T-helper 17 cell (primary cell): ENCODE measurements around the gene SPTLC1. TPM values are rescaled to one million over a fixed set of nuclear protein-coding genes. Genes with fewer than 3 reads are reported as not detected.

ENCODE experiments used
- ATAC-seq: fragments of 150-1000 bp; cut with Tn5 transposase; 2 replicates; pipeline ENCODE4 v1.10.0; 2021; ENCODE audit warnings: mild to moderate bottlenecking, moderate library complexity
- DNase-seq, 3 donors: peaks; one replicate each; pipeline versions ENCODE4 v3.0.0 to v3.0.0-alpha.2; 2020 to 2021
- H3K9me3 ChIP-seq: one replicate; pipeline ENCODE4 v1.7.0; 2013; ENCODE audit warnings: low read length, mild to moderate bottlenecking; ENCODE audit not compliant: control insufficient read depth, poor library complexity, severe bottlenecking
- H3K27ac Mint-ChIP-seq: one replicate; pipeline ENCODE4 v1.8.0; 2022; ENCODE audit warnings: mild to moderate bottlenecking, moderate library complexity, mixed read lengths
- H3K27me3 Mint-ChIP-seq: one replicate; pipeline ENCODE4 v1.8.0; 2022; ENCODE audit warnings: mixed read lengths
- H3K36me3 Mint-ChIP-seq: one replicate; pipeline ENCODE4 v1.8.0; 2022; ENCODE audit warnings: low read depth, mixed read lengths
- H3K4me1 Mint-ChIP-seq: one replicate; pipeline ENCODE4 v1.8.0; 2022; ENCODE audit warnings: mild to moderate bottlenecking, mixed read lengths
- H3K4me3 Mint-ChIP-seq: one replicate; pipeline ENCODE4 v1.8.0; 2022; ENCODE audit warnings: mild to moderate bottlenecking, moderate library complexity, mixed read lengths
- total RNA-seq, 4 donors: library from RNA in 2 of 4; stranded (reverse) in 2 of 4; gene quantifications; one replicate each; pipeline ENCODE4 v1.2.3 and lab custom pipeline; 2022 to 2026

Gene SPTLC1
- total RNA-seq, 2 donors from 2014 or later: 40.0 to 42.0 TPM

DNA sequence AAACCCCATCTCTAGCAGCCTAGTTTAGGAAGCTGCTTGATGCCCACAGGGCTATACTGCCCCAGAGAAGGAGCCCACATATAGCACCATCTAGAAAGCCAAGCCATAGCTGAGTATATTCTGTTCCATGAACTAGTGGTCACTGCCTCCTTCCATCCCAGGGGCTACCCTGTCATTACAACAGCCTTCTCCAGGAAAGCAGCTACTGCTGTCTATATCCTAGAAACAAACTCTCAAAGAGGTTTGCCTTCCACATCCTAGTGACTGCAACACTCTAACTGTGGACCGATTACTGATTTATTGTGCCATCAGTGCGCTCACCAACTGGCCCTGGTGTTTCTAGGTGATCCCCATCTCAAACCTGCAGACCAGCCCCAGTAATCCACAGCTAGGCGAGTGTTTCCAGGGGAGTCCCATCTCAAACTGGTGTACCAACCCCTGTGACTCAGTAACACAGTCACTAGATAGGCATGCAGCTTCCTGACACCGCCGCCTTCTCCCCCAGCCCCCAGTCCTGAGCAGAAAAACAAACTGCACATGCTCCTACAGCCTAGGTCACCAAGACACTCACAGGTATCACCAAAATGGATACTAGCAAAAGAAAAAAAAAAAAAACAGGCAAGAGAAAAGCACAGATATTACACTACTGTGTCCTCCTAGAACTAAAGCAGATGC is 14.8 kb downstream of the SPTLC1 start:
- peak overlapping the region; percentile 12 for H3K4me3 Mint-ChIP-seq
- H3K27me3 Mint-ChIP-seq: no peaks in the 10 kb centered on the region
- ATAC-seq: no peak
- no peaks in the 10 kb centered on the region for H3K9me3 ChIP-seq
- H3K36me3 Mint-ChIP-seq: peaks cover 4% of the 10 kb centered on the region
- peaks cover 18% of the 10 kb centered on the region for H3K4me1 Mint-ChIP-seq
- DNase-seq: no peak
- H3K27ac Mint-ChIP-seq: peak overlapping the region; percentile 16

DNA sequence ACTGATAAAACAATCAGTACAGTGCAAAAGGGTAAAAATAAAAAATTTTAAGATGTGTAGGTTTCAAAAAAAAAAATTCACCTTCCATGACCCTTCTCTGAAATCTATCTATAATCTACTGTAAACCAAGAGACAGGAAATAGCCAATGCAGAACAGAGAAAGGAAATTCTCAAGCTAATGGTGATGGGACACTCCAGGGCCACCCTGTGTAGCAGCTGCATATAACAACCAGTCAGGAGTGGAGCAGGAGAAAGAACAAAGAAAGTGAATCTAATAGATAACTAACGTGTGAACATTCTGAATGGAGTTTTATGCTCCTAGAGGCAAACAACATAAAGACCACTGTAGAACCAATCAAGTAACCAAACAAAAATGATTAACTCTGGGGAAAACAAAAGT is 16.6 kb downstream of the SPTLC1 start:
- Mint-ChIP-seq H3K27ac (no peak overlapping the region), H3K36me3 (peaks cover 9% of the 10 kb centered on the region), H3K4me1 (peaks cover 29% of the 10 kb centered on the region), H3K27me3 (no peaks in the 10 kb centered on the region), H3K4me3 (peak overlapping the region; percentile 74)
- DNase-seq (no peak), ATAC-seq (no peak)
- no peaks in the 10 kb centered on the region for H3K9me3 ChIP-seq

DNA sequence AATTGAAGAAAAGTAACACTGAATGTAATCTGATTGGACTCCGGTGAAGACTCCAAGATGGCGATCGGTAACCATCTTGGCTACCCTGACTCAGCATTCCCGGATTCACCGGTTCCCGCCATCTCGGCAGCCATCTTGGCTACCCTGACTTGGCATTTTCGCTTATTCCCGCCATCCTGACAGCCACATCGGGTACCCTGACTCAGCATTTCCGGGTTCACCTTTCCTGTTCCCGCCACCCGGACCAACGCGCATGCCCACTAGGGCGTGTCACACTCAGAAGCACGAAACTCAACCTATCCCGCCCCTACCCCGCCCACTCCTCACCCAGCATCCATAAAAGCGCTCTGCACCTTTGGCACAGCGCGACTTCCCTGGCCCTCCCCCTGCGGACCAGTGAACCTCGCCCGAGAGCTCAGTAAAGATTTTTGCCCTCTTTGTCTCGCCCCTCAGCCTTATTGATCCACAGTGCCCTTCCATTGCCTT is 17.2 kb downstream of the SPTLC1 start:
- DNase-seq (peak; percentile 13 to 40 (median 37)), ATAC-seq (peak; percentile 69)
- Mint-ChIP-seq H3K4me3 (peak overlapping the region; percentile 74), H3K27me3 (no peaks in the 10 kb centered on the region), H3K27ac (peak overlapping the region; percentile 85), H3K4me1 (peaks cover 26% of the 10 kb centered on the region), H3K36me3 (peaks cover 9% of the 10 kb centered on the region)
- no peaks in the 10 kb centered on the region for H3K9me3 ChIP-seq

DNA sequence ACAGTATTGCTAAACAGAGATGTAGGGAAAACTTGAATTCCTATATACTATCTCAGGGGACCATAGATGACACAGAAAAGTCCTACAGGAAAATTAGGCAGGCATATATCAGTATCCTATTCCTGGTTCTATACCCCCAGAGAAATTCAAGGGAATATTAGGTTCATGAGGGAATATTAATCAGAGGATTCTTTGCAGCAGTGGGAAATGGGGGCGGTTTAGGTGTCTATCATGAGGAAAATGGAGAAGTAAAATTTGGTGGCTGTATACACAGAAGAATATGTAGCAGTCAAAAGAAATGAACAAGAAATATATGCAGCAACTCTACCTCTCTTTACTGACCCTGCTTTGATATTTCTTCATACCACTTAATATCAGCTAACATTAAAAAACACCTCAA is 20.0 kb downstream of the SPTLC1 start:
- no peaks in the 10 kb centered on the region for H3K27me3 Mint-ChIP-seq
- peak overlapping the region; percentile 44 for H3K27ac Mint-ChIP-seq
- peaks cover 21% of the 10 kb centered on the region for H3K4me1 Mint-ChIP-seq

DNA sequence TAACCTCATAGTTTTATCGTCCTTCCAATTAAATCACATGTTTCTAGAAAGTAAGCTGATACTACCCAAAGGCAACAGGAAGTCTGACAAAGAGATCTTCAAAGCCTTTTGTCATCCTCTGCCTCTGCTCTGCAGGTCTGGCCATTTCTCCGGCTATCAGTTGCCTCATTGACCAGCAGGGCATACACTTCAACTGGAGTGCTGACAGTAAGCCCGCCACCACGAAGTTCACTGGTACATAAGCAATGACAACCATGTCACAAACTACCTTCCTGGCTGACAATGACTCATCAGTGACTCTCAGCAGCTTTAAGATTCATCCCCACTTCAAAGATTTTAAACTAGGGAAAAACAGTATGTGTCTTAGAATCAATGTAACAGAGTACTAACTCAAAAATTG is 20.6 kb downstream of the SPTLC1 start:
- Mint-ChIP-seq H3K27me3 (no peaks in the 10 kb centered on the region), H3K27ac (peak overlapping the region; percentile 44), H3K36me3 (peaks cover 9% of the 10 kb centered on the region), H3K4me3 (no peak overlapping the region), H3K4me1 (peaks cover 21% of the 10 kb centered on the region)
- peak; percentile 49 for ATAC-seq
- DNase-seq: no peak
- no peaks in the 10 kb centered on the region for H3K9me3 ChIP-seq

More for the DNA sequence above, 20.0 kb downstream of the SPTLC1 start:
- no peaks in the 10 kb centered on the region for H3K9me3 ChIP-seq
- DNase-seq (no peak), ATAC-seq (no peak)
- Mint-ChIP-seq H3K4me3 (no peak overlapping the region), H3K36me3 (peaks cover 9% of the 10 kb centered on the region)

DNA sequence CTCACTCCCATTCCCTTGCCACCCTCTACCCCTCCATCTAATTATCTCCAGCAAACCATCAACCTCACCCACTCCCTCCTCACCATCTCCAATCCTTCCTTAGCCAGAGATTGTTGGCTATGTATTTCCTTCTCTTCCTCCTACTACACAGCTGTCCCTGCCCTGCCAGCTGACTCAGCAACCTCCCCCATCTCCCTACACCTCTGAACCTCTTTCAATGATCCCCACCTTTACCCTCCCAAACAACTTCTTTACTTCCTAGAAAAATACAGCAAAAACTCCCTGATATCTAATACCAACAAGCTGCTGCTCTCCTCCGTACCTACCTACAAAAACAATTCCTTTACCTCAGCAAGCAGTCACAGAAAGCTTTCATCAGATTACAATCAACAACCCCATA is 37.3 kb downstream of the SPTLC1 start:
- H3K27me3 Mint-ChIP-seq: no peaks in the 10 kb centered on the region
- no peak for ATAC-seq
- H3K36me3 Mint-ChIP-seq: peaks cover 4% of the 10 kb centered on the region
- DNase-seq: no peak
- peaks cover 2% of the 10 kb centered on the region for H3K4me1 Mint-ChIP-seq
- no peak overlapping the region for H3K27ac Mint-ChIP-seq
- no peaks in the 10 kb centered on the region for H3K9me3 ChIP-seq
- H3K4me3 Mint-ChIP-seq: no peak overlapping the region

DNA sequence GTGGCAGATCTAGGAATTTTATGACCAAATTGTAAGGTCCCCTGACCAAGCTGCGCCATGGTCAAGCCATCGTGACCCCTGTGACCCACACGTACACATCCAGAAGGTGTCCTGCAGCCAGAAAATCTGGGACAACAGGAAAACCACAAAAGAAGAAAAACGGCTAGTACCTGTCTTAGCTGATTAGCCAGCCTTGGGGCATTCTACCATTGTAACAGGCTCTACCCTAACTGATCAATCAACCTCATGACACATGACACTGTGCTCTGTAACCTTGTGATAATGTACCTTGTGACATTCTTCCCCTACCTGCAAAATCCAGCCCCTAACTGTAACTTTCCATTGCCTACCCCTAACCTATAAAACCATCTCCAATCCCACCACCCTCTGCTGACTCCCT is 43.6 kb downstream of the SPTLC1 start:
- Mint-ChIP-seq H3K4me1 (peaks cover 8% of the 10 kb centered on the region), H3K27ac (no peak overlapping the region), H3K4me3 (no peak overlapping the region), H3K27me3 (no peaks in the 10 kb centered on the region), H3K36me3 (no peaks in the 10 kb centered on the region)
- no peak for ATAC-seq
- no peaks in the 10 kb centered on the region for H3K9me3 ChIP-seq
- DNase-seq: no peak

DNA sequence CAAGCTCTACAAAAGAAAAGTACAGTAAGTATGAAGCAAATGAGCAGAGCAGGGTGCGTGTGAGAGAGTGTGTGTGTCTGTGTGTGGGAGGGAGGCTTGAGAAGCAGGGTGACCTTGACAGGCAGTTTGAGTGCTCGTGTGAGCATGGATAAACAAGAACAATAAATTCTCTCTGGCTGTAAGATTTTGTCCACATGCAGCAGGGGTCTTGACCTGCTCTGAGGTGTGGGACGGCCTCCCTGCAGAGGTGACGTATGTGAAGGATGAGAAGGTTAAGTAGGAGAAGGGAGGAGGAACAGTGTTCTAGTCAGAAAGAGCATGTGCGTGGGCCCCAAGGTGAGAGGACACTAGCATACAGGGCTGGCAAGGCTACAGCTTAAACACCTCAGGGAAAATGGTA is 49.0 kb downstream of the SPTLC1 start:
- H3K27ac Mint-ChIP-seq: no peak overlapping the region
- peaks cover 10% of the 10 kb centered on the region for H3K36me3 Mint-ChIP-seq
- H3K9me3 ChIP-seq: peaks cover 6% of the 10 kb centered on the region

DNA sequence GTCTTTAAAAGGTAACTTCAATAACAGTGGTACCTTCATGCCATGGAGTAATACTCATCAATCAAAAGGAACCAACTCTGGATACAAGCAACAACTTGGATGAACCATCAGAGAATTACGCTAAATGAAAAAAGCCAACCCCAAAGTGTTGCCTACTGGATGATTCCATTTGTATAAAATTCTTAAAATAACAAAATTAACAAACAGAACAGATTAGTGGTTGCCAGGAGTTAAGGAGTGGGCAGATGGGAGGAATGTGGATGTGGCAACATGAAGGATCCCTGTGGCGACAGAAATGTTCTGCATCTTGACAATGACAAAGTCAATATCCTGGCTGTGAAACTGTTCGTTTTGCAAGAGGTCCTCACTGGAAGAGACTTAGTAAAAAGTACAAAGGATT is 50.5 kb downstream of the SPTLC1 start:
- H3K9me3 ChIP-seq: peaks cover 6% of the 10 kb centered on the region
- no peak overlapping the region for H3K27ac Mint-ChIP-seq
- H3K4me1 Mint-ChIP-seq: peaks cover 3% of the 10 kb centered on the region
- no peak for DNase-seq
- H3K36me3 Mint-ChIP-seq: peaks cover 12% of the 10 kb centered on the region
- ATAC-seq: no peak
- H3K27me3 Mint-ChIP-seq: no peaks in the 10 kb centered on the region
- H3K4me3 Mint-ChIP-seq: no peak overlapping the region

More for the DNA sequence above, 49.0 kb downstream of the SPTLC1 start:
- Mint-ChIP-seq H3K27me3 (no peaks in the 10 kb centered on the region), H3K4me1 (peaks cover 3% of the 10 kb centered on the region), H3K4me3 (no peak overlapping the region)
- no peak for DNase-seq
- ATAC-seq: no peak

DNA sequence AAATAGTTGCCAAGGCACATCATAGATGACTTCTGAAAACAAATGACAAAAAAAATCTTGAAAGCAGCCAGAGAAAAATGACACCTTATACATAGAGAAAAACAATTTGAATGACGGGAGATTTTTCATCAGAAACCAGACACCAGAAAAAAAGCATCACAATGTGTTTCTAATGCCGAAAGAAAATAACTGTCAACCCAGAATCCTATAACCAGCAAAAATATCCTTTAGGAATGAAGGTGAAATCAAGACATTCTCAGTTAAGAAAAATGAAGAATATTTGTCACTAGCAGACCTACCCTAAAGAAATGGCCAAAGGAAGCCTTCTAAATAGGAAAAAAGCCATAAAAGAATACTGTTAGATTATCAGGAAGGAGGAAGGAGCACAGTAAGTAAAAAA is 54.0 kb downstream of the SPTLC1 start:
- DNase-seq (no peak), ATAC-seq (no peak)
- Mint-ChIP-seq H3K27me3 (no peaks in the 10 kb centered on the region), H3K36me3 (peaks cover 10% of the 10 kb centered on the region), H3K4me3 (no peak overlapping the region), H3K27ac (no peak overlapping the region), H3K4me1 (peaks cover 6% of the 10 kb centered on the region)
- peaks cover 6% of the 10 kb centered on the region for H3K9me3 ChIP-seq

DNA sequence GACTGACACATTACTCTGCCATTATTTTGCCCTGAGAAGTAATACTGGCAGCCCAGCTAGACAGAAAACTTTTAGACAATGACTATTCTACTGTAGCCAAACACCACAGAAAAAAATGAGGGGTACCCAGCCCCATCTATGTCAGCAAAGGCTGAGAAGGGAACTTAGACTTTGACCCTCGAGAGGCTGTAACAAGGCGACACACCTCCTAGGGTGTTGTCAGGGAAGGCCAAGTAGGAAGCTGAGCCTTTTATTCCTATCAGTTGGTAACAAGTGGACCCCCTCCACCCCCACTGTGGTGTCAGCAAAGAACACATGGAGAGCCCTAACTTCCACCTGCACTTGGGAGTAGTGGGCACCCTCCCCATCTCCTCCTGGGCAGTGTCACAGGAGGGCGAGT is 55.6 kb downstream of the SPTLC1 start:
- H3K9me3 ChIP-seq: peaks cover 6% of the 10 kb centered on the region
- Mint-ChIP-seq H3K4me1 (peaks cover 4% of the 10 kb centered on the region), H3K36me3 (peaks cover 11% of the 10 kb centered on the region), H3K27ac (no peak overlapping the region), H3K4me3 (no peak overlapping the region), H3K27me3 (no peaks in the 10 kb centered on the region)
- no peak for ATAC-seq
- DNase-seq: no peak

DNA sequence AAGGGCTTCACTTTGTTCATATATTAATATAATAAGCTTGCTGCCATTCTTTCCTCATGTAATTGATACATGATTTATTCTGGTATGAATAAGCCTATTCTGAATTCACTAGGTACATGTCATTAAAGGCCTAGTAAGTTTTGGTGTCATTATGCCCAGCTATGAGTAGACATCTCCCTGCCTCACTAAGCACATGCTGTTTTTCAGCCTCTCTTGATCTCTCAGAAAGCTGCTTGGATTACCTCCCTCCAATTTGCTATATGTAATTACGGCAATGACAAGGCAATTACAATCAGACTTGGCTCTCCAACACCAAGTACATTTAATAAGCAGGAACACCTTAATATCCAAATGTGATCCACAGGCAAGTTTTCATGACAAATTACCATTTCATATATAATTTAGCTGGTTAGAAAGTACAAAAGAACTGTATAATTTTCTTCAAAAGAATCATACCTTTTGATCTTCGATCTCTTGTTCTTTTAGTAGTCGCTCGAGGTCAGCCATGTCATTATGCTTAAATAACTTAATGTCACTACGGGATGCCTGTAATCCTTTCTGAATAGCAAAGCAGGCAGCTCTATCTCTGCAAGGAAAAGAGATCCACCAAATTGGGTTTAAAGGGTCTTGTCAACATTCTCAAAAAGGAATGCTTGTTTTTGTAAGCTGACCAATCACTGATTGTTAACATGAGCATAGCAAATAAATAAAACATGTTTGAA is 56.3 kb downstream of the SPTLC1 start:
- peaks cover 6% of the 10 kb centered on the region for H3K9me3 ChIP-seq
- Mint-ChIP-seq H3K4me1 (peaks cover 4% of the 10 kb centered on the region), H3K27ac (no peak overlapping the region), H3K36me3 (peaks cover 11% of the 10 kb centered on the region), H3K27me3 (no peaks in the 10 kb centered on the region), H3K4me3 (no peak overlapping the region)
- DNase-seq (no peak), ATAC-seq (no peak)

DNA sequence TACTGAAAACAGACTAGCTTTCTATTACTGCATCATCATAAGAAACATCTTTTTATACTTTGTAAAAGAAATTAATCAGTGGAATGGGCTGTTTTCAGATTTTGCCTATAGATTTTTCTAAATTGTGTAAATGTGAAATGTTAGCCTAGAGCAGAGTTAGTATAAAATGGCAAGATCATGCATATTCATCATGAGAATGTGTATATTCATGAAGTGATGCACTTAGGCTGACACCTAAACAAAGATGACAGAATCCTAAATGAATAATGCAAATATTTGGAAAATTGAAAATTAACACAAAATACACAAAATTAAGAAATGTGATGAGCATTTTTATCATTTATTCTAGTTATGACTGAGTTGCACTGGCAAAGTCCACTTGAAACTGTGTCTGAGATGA is 57.2 kb downstream of the SPTLC1 start:
- Mint-ChIP-seq H3K4me3 (no peak overlapping the region), H3K36me3 (peaks cover 13% of the 10 kb centered on the region), H3K27ac (no peak overlapping the region)

DNA sequence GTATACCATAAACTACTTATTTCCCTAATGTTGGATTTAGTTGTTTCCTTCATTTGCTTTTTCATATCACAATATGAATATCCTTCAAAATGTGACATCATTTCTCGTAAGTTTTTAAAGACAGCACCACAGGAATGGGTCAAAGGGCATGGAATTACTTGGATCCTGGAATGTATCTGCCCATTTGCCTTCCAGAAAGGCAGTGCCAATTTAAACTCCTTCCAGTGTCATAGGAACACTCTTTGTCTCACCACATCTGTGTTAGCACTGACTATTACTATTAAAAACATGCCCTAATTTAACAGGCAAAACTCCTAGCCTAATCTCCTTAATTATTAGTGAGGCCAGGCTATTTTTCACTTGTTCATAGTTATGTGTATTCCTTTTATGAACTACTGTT is 58.0 kb downstream of the SPTLC1 start:
- Mint-ChIP-seq H3K36me3 (peaks cover 12% of the 10 kb centered on the region), H3K4me3 (no peak overlapping the region), H3K27ac (no peak overlapping the region), H3K27me3 (no peaks in the 10 kb centered on the region), H3K4me1 (peaks cover 4% of the 10 kb centered on the region)
- ATAC-seq: no peak
- no peak for DNase-seq
- peaks cover 2% of the 10 kb centered on the region for H3K9me3 ChIP-seq

More for the DNA sequence above, 57.2 kb downstream of the SPTLC1 start:
- no peaks in the 10 kb centered on the region for H3K27me3 Mint-ChIP-seq
- DNase-seq (no peak), ATAC-seq (no peak)
- peaks cover 6% of the 10 kb centered on the region for H3K9me3 ChIP-seq
- H3K4me1 Mint-ChIP-seq: peaks cover 4% of the 10 kb centered on the region
